GM10248 (cell line): ENCODE results near the gene BSG.

Experiments used
- CTCF ChIA-PET: fragments of 300-600 bp; sonication (Branson Sonifier 250); formaldehyde crosslinking; extraction: SDS; loops from one replicate; lab custom pipeline; 2021; ENCODE audit warnings: antibody characterized with exemption; lab: Yijun Ruan, JAX
- POLR2A ChIA-PET: fragments of 350-650 bp; sonication (Branson Sonifier 250); formaldehyde crosslinking; extraction: SDS; loops from one replicate; lab custom pipeline; 2020; ENCODE audit warnings: antibody characterized with exemption; lab: Yijun Ruan, JAX
- DNase-seq: peaks from one replicate; pipeline ENCODE4 v3.0.0; 2012; ENCODE audit errors: extremely low spot score
- TF ChIP-seq, protein P1 (sequence below): IDR thresholded peaks from 2 replicates; pipeline ENCODE4 v1.5.1; 2012; ENCODE audit warnings: mild to moderate bottlenecking, low read depth; ENCODE audit errors: extremely low read depth, missing control alignments, control extremely low read depth

The BSG gene

DNA sequence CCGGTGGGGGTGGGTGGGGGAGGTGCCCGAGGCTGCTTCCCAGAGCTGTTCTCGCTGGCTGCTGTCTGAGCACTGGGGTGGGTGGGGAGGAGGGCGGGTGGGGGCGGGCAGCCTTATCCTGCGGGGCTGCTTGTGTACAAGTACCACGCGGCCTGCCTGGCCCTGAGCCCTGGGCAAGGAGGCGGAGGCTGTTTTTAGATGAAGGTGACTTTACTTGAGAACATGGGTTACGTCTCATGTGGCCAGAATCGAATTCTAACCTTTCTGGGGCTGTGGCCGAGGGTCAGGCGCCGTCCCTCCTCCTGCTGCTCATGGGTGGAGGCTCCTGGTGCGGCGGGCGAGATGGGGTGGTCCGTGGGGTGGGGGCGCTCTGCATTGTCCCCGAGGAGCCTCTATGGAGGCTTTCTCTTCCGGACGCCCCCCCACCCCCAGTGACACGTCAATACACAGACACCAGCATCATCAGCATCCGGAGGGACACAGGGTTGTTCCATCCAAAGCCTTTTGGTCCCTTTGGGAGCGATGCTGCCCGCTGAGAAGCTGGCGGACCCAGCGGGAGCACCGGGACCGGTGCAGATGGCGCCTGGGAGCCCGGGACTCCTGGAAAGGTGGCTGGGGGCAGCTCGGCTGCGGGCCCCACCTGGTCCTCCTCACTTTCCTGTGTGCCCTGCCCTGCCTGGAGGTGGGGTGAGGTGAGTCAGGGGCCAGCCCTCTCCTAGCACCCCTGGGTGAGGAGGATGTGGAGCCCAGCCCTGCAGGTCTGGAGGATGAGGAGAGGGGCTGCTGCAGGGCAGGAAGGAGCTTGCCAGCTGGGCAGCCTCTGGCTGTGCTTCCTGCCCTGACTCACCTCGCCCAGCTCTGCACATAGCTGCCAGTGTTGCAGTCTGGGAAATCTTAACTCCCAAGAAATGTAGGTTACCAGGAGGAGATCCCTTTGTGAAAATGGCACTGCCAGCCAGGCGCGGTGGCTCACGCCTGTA, 3.4 kb downstream of the BSG start:
- CTCF ChIA-PET, result interaction anchor here (1.2 to 2.5 kb wide), 3 partner anchors 8 to 158 kb away, joined by 3 to 12 read pairs (median 8); no protein-coding TSS in a partner anchor
- TF ChIP-seq, protein P1, sequence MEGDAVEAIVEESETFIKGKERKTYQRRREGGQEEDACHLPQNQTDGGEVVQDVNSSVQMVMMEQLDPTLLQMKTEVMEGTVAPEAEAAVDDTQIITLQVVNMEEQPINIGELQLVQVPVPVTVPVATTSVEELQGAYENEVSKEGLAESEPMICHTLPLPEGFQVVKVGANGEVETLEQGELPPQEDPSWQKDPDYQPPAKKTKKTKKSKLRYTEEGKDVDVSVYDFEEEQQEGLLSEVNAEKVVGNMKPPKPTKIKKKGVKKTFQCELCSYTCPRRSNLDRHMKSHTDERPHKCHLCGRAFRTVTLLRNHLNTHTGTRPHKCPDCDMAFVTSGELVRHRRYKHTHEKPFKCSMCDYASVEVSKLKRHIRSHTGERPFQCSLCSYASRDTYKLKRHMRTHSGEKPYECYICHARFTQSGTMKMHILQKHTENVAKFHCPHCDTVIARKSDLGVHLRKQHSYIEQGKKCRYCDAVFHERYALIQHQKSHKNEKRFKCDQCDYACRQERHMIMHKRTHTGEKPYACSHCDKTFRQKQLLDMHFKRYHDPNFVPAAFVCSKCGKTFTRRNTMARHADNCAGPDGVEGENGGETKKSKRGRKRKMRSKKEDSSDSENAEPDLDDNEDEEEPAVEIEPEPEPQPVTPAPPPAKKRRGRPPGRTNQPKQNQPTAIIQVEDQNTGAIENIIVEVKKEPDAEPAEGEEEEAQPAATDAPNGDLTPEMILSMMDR, result no peak
- POLR2A ChIA-PET, result interaction anchor here (0.5 to 0.7 kb wide), 4 partner anchors 43 to 1370 kb away, joined by 3 to 5 read pairs (median 4); no protein-coding TSS in a partner anchor
- DNase-seq, result no peak

DNA sequence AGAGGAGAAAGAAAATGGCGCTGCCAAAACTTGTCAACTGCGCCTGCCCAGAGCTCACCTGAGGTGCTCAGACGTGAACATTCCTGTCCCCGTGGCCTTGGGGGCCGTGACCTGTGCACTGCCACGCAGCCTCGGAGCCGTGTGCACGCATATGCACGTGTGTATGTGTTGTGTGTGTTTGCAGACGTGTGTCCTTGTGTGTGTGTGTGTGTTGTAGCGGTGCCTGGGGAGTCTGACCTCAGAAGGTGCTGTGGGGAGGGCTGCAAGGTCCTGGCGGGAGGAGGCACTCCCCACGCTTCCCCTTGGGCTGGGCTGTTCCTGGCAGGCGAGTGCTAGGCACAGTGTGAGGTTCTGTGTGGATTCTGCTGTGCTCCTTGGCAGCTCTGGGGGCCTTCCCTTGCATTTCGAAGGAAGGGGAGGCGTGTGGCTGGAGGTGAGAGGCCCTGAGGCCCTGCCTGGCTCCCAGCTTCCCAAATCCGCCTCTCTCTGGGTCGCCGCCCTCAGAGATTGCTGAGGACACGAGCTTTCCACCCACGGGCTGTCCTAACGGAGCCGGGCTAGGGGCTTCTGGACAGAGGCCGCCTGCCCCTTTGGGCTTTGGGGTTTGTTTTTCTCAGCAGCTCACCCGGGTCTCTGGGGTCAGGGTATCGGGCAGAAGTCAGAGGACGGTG, 4.5 kb downstream of the BSG start:
- POLR2A ChIA-PET, result interaction anchor here (0.7 kb wide), 1 partner anchor 126 kb away, joined by 4 read pairs; no protein-coding TSS in a partner anchor
- DNase-seq, result no peak
- TF ChIP-seq, protein P1, result no peak
- CTCF ChIA-PET, result interaction anchor here (1.2 kb wide), 1 partner anchor 157 kb away, joined by 3 read pairs; no protein-coding TSS in a partner anchor

- CTCF ChIA-PET, result no interaction called here
- TF ChIP-seq, protein P1, result no peak
- no peak for DNase-seq
- POLR2A ChIA-PET, result no interaction called here
These were observed 5.3 kb downstream of the BSG start for GRCh38 chr19:577439-578392.

DNA sequence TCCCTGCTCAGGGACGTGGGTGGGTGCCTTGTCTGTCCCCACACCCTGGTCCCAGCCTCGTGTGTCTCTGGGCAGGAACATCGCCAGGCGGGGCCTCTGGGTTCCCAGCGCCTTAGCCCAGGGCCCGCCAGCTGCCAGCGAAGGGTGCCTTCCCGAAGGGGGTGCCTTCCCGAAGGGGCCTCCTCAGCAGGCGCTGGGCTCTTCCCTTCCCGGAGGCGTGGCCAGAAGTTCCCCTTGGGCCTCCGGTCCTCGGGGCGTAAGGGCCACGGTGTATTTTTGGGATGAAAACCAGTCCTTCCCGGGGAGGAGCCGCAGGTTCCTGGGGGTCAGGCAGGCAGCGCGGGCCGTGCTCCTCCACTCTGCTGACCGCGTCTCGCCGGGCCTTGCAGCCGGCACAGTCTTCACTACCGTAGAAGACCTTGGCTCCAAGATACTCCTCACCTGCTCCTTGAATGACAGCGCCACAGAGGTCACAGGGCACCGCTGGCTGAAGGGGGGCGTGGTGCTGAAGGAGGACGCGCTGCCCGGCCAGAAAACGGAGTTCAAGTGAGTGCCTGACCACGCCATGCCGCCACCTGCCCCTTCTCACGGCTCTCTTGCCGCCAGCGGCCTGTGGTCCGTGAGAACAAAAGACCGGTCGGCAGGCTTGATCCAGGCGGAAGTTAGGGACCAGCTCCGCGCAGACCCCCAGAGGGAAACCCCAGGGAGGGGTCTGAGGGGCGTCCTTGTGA, 6.9 kb downstream of the BSG start:
- ChIA-PET CTCF (no interaction called here), POLR2A (no interaction called here)
- TF ChIP-seq, protein P1, result no peak
- DNase-seq, result no peak

DNA sequence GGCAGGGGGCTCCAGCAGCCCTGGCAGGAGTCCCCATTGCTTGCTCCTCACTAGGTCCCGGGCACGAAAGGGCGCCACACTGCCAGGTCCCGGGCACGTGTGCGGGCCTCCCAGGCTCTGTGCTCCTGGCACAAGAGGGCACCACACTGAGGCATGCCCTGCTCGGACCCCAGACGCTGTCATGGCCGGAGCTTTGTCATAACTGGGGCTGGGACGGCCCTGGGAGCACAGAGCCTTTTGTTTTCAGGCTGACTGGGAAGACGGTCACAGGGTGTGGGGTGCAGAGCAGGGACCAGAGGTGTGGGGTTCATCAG, 7.4 kb downstream of the BSG start:
- DNase-seq, result no peak
- POLR2A ChIA-PET, result no interaction called here
- TF ChIP-seq, protein P1, result no peak
- CTCF ChIA-PET, result no interaction called here
